ENCODE data around the gene WHAMM. TPM values are rescaled to one million over a fixed set of nuclear protein-coding genes. Genes with fewer than 3 reads are reported as not detected.

WHAMM gene
- polyA plus RNA-seq (2012; ENCODE audit: insufficient read length, low read depth) = 4.1 TPM

GRCh38 chr15:82809308-82810060, at the start of gene WHAMM:
Gene WHAMM, plus strand, starts transcription at chr15:82809628. Its CDS starts 99 bp downstream, at chr15:82809727.
- TF ChIP-seq REST (IDR thresholded peaks at IDR 0.05; ENCODE audit: insufficient read depth in 1 of 2, low read depth in 2 of 2, low read length in 2 of 2) = no peak
- TF ChIP-seq TAF1 (IDR thresholded peaks at IDR 0.05; ENCODE audit: borderline replicate concordance, insufficient read depth, low read length) = peak; percentile 88
- peak; percentile 78 for TF ChIP-seq POLR2AphosphoS5 (IDR thresholded peaks at IDR 0.05; ENCODE audit: low read depth, low read length)

- TF ChIP-seq TAF1 (IDR thresholded peaks at IDR 0.05; ENCODE audit: borderline replicate concordance, insufficient read depth, low read length) (no peak), SIN3A (IDR thresholded peaks at IDR 0.05; ENCODE audit: borderline replicate concordance, insufficient read depth, low read length) (no peak), FOXP2 (optimal IDR thresholded peaks at IDR 0.05; ENCODE audit: borderline replicate concordance, extremely low read depth, extremely low read length, insufficient read depth) (no peak), REST (IDR thresholded peaks at IDR 0.05; ENCODE audit: insufficient read depth in 1 of 2, low read depth in 2 of 2, low read length in 2 of 2) (no peak), POLR2AphosphoS5 (IDR thresholded peaks at IDR 0.05; ENCODE audit: low read depth, low read length) (no peak)
Observed at GRCh38 chr15:82763361-82764116, 45.9 kb upstream of the WHAMM start.

GRCh38 chr15:82764117-82764490, 45.3 kb upstream of the WHAMM start:
- TF ChIP-seq TAF1 (IDR thresholded peaks at IDR 0.05; ENCODE audit: borderline replicate concordance, insufficient read depth, low read length) (no peak), SIN3A (IDR thresholded peaks at IDR 0.05; ENCODE audit: borderline replicate concordance, insufficient read depth, low read length) (no peak), POLR2AphosphoS5 (IDR thresholded peaks at IDR 0.05; ENCODE audit: low read depth, low read length) (no peak), REST (IDR thresholded peaks at IDR 0.05; ENCODE audit: insufficient read depth in 1 of 2, low read depth in 2 of 2, low read length in 2 of 2) (no peak), FOXP2 (optimal IDR thresholded peaks at IDR 0.05; ENCODE audit: borderline replicate concordance, extremely low read depth, extremely low read length, insufficient read depth) (no peak)

- TF ChIP-seq FOXP2 (optimal IDR thresholded peaks at IDR 0.05; ENCODE audit: borderline replicate concordance, extremely low read depth, extremely low read length, insufficient read depth) = no peak
- no peak for TF ChIP-seq REST (IDR thresholded peaks at IDR 0.05; ENCODE audit: insufficient read depth in 1 of 2, low read depth in 2 of 2, low read length in 2 of 2)
- TF ChIP-seq SIN3A (IDR thresholded peaks at IDR 0.05; ENCODE audit: borderline replicate concordance, insufficient read depth, low read length) = no peak
- TF ChIP-seq TAF1 (IDR thresholded peaks at IDR 0.05; ENCODE audit: borderline replicate concordance, insufficient read depth, low read length) = no peak
- no peak for TF ChIP-seq POLR2AphosphoS5 (IDR thresholded peaks at IDR 0.05; ENCODE audit: low read depth, low read length)
Observed at GRCh38 chr15:82764740-82765139, 44.7 kb upstream of the WHAMM start.
